K562 (cell line): ENCODE results near the gene CDK5R2. TPM values are rescaled to one million over a fixed set of nuclear protein-coding genes. Genes with fewer than 3 reads are reported as not detected.

Source experiments
- ATAC-seq: fragments of 200-7000 bp; cut with Tn5 transposase; 3 replicates; pipeline ENCODE4 v1.9.1; 2020; ENCODE audit warnings: moderate library complexity
- BruUV-seq: library from RNA; stranded (reverse); fragments of 400-500 nt; replicated peaks from 2 replicates; lab custom pipeline; 2021; lab: Mats Ljungman, UMichigan
- CTCF ChIA-PET: fragments of 300-600 bp; formaldehyde crosslinking; extraction: SDS; loops from one replicate; lab custom pipeline; 2021; ENCODE audit warnings: low intra/inter-chr PET ratio; lab: Yijun Ruan, JAX
- POLR2A ChIA-PET: fragments of 300-600, 350-650 bp; sonication (Branson Sonifier 250); formaldehyde crosslinking; extraction: SDS; loops from one replicate; lab custom pipeline; 2021; ENCODE audit warnings: antibody characterized with exemption, inconsistent platforms; lab: Yijun Ruan, JAX
- DNase-seq, 4 experiments: peaks; one replicate each; pipeline versions ENCODE4 v3.0.0 to v3.0.0-alpha.2; 2011 to 2018; ENCODE audit warnings: low spot score in 3 of 4, mixed read lengths in 3 of 4; ENCODE audit errors: extremely low read depth in 1 of 4
- FAIRE-seq: peaks from 2 replicates; lab custom pipeline; 2011; peaks lifted over from hg19 to GRCh38; lab: Jason Lieb, UNC
- H2AFZ ChIP-seq: 2 replicates; pipeline ENCODE4 v1.6.0; 2011; ENCODE audit warnings: low read depth, low read length, control low read depth, inconsistent platforms
- H3K27ac ChIP-seq: fragments of 200-600 bp; 3 replicates; pipeline ENCODE4 v1.8.0; 2011; ENCODE audit warnings: low read depth, mild to moderate bottlenecking, control low read depth, inconsistent platforms, low read length, moderate library complexity, mixed read lengths; ENCODE audit errors: extremely low read depth
- H3K27me3 ChIP-seq, 2 experiments: fragments of 300-600 bp in 1 of 2; 2 replicates in 1 of 2; 3 replicates in 1 of 2; pipeline versions ENCODE4 v1.6.0 to v1.8.0; 2011; ENCODE audit warnings: inconsistent platforms in 2 of 2, low read length in 2 of 2, mild to moderate bottlenecking in 1 of 2, mixed read lengths in 1 of 2, moderate library complexity in 1 of 2; ENCODE audit not compliant: control insufficient read depth in 2 of 2, insufficient read depth in 2 of 2
- H3K36me3 ChIP-seq: fragments of 300-600 bp; 3 replicates; pipeline ENCODE4 v1.8.0; 2011; ENCODE audit warnings: mild to moderate bottlenecking, low read length, inconsistent platforms; ENCODE audit not compliant: control insufficient read depth, insufficient read depth
- H3K4me1 ChIP-seq, 2 experiments: fragments of 200-600 bp in 1 of 2; replicated peaks in 1 of 2; 2 replicates in 1 of 2; 3 replicates in 1 of 2; pipeline versions ENCODE4 v1.5.1 to v1.8.0; 2011; ENCODE audit warnings: inconsistent platforms in 2 of 2, low read length in 2 of 2, mild to moderate bottlenecking in 1 of 2, mixed read lengths in 1 of 2, moderate library complexity in 1 of 2; ENCODE audit not compliant: control insufficient read depth in 2 of 2, insufficient read depth in 2 of 2
- H3K4me2 ChIP-seq: 2 replicates; pipeline ENCODE4 v1.6.1; 2011; ENCODE audit warnings: low read length, control low read depth, inconsistent platforms, mixed read lengths; ENCODE audit not compliant: insufficient read depth
- H3K4me3 ChIP-seq: fragments of 200-600 bp; sonication (generic), shearing (Covaris generic); 2 replicates; pipeline ENCODE4 v1.5.1; 2016; ENCODE audit warnings: control low read depth, inconsistent platforms
- H3K79me2 ChIP-seq: fragments of 200-600 bp; 3 replicates; pipeline ENCODE4 v1.8.0; 2011; ENCODE audit warnings: low read length, inconsistent platforms; ENCODE audit not compliant: control insufficient read depth, insufficient read depth
- H3K9ac ChIP-seq, 2 experiments: 2 replicates each; pipeline versions ENCODE4 v1.6.0 to v1.6.1; 2011; ENCODE audit warnings: low read depth in 2 of 2, low read length in 2 of 2, control low read depth in 1 of 2, inconsistent platforms in 1 of 2, mild to moderate bottlenecking in 1 of 2, mixed read lengths in 1 of 2; ENCODE audit not compliant: insufficient read depth in 1 of 2
- H3K9me1 ChIP-seq: one replicate; pipeline ENCODE4 v1.6.0; 2011; ENCODE audit warnings: inconsistent platforms, mild to moderate bottlenecking, low read length, moderate library complexity; ENCODE audit not compliant: control insufficient read depth, insufficient read depth
- H3K9me3 ChIP-seq: replicated peaks from 2 replicates; pipeline ENCODE4 v1.5.1; 2011; ENCODE audit warnings: low read depth, low read length, inconsistent platforms; ENCODE audit not compliant: control insufficient read depth, insufficient read depth
- H4K20me1 ChIP-seq: replicated peaks from 2 replicates; pipeline ENCODE4 v1.6.1; 2011; ENCODE audit warnings: low read length, inconsistent platforms, mixed read lengths; ENCODE audit not compliant: control insufficient read depth, insufficient read depth
- CBX2 ChIP-seq: fragments of 200-600 bp; sonication (generic); IDR thresholded peaks from one replicate; pipeline ENCODE4 v1.6.1; 2012; ENCODE audit warnings: mild to moderate bottlenecking, low read length, inconsistent platforms; ENCODE audit not compliant: insufficient read depth, poor library complexity, severe bottlenecking
- CBX5 ChIP-seq: IDR thresholded peaks from 2 replicates; pipeline ENCODE4 v1.6.1; 2014; ENCODE audit warnings: low read depth, borderline replicate concordance
- RHOXF2B ChIP-seq: fragments of 250-450 bp; sonication (Bioruptor Pico); conservative IDR thresholded peaks from 2 replicates; pipeline ENCODE4 v1.5.1; 2021
- SAFB2 ChIP-seq: fragments of 200-400 bp; formaldehyde crosslinking; IDR thresholded peaks from 2 replicates; pipeline ENCODE4 v1.6.1; 2018; ENCODE audit warnings: borderline replicate concordance, low read length, low read depth, moderate library complexity; ENCODE audit not compliant: severe bottlenecking
- TEAD4 ChIP-seq, 2 experiments: sonication (generic) in 1 of 2; formaldehyde crosslinking in 1 of 2; IDR thresholded peaks; 2 replicates each; pipeline versions ENCODE4 v1.6.1 to v1.8.0; 2012 to 2022; ENCODE audit warnings: borderline replicate concordance in 1 of 2, inconsistent platforms in 1 of 2, low read length in 1 of 2, mild to moderate bottlenecking in 1 of 2, missing genetic modification reagents in 1 of 2
- ZEB2 ChIP-seq: fragments of 450-650 bp; IDR thresholded peaks from 2 replicates; pipeline ENCODE4 v1.6.1; 2016
- ZNF354B ChIP-seq: fragments of 250-450 bp; sonication (Bioruptor Pico); IDR thresholded peaks from 2 replicates; pipeline ENCODE4 v1.4.0; 2020
- ZNF444 ChIP-seq: fragments of 250-450 bp; sonication (Bioruptor Pico); IDR thresholded peaks from 2 replicates; pipeline ENCODE4 v1.4.0; 2020; ENCODE audit warnings: mild to moderate bottlenecking, moderate library complexity
- whole genome bisulfite sequencing: fragments of 100-300 bp; shearing (Covaris generic); methylation state at CpG from one replicate; pipeline ENCODE4 v1.1.6; 2016; ENCODE audit warnings: low coverage, mixed read lengths; ENCODE audit not compliant: insufficient coverage; ENCODE audit errors: missing lambda C conversion rate; 5-methylcytosine and 5-hydroxymethylcytosine counted together
- in situ Hi-C: fragments of 300-500 bp; cut with MboI; formaldehyde crosslinking; loops from 4 replicates; pipeline ENCODE4 v1.15.0; 2018; ENCODE audit warnings: inconsistent platforms, mixed read lengths
- intact Hi-C: fragments of 100-400 bp; cut with micrococcal nuclease; formaldehyde crosslinking; loops from 2 replicates; pipeline ENCODE4 v1.14.2; 2022
- polyA plus RNA-seq, 8 experiments: library from polyadenylated mRNA; depleted of rRNA in 4 of 8; stranded (reverse) in 5 of 8; unstranded in 3 of 8; fragments of >200 nt; fragmentation: Nextera tagmentation in 2 of 8; fragmentation: Illumina TruSeq in 1 of 8; extraction: Ambion mirVana in 2 of 8; extraction: Trizol in 1 of 8; gene quantifications; 2 replicates each; pipeline versions ENCODE4 v1.2.1 to v1.2.3, GENCODE V29; 2011 to 2014; ENCODE audit warnings: inconsistent platforms in 1 of 8, missing spikeins in 1 of 8
- total RNA-seq, 7 experiments: library from RNA; depleted of rRNA in 6 of 7; stranded (reverse); fragments of >200 nt in 6 of 7; fragmentation: Illumina TruSeq in 2 of 7; extraction: Trizol in 2 of 7; gene quantifications; 2 replicates each; pipeline versions ENCODE4 v1.2.1 to v1.2.3, GENCODE V29; 2011 to 2021; ENCODE audit warnings: low replicate concordance in 1 of 7

Gene CDK5R2
- total and polyA plus RNA-seq, 9 of the 15 experiments (the other 6 are each of a cell fraction or from before 2014, with no cell fraction given) = 0.09 TPM; not detected in 8

- TF ChIP-seq CBX2 = no peak
- no peak for TF ChIP-seq ZNF354B (CRISPR knock-in tag)
- TF ChIP-seq, all 486 proteins: peak for 0
Observed at GRCh38 chr2:218954541-218955300, 4.7 kb upstream of the CDK5R2 start (continued).

GRCh38 chr2:218956039-218956438, 3.4 kb upstream of the CDK5R2 start:
- Histone ChIP-seq H4K20me1 (no peaks in the 10 kb centered on the region), H3K4me2 (no peak overlapping the region), H3K36me3 (no peaks in the 10 kb centered on the region), H3K9me3 (no peaks in the 10 kb centered on the region), H3K27ac (no peak overlapping the region), H2AFZ (no peak overlapping the region), H3K4me1 (peaks cover 0 to 28% of the 10 kb centered on the region in 2 experiments; a peak in 2 of 5 replicates), H3K4me3 (no peak overlapping the region), H3K79me2 (no peaks in the 10 kb centered on the region), H3K9ac (no peak overlapping the region), H3K27me3 (peaks cover 3 to 28% of the 10 kb centered on the region in 2 experiments; a peak in 4 of 5 replicates), H3K9me1 (no peaks in the 10 kb centered on the region)
- in situ Hi-C loops = no loop called here
- BruUV-seq = no TSS peak
- CTCF ChIA-PET = no interaction called here
- DNase-seq = no peak
- POLR2A ChIA-PET = no interaction called here
- no CpG with 5 or more reads among the region's 1 CpG for WGBS
- TF ChIP-seq ZNF444 (no peak), TEAD4 (IDR thresholded peaks at IDR 0.05; ENCODE audit: low read length) (no peak), TEAD4 (CRISPR knock-in tag; IDR thresholded peaks at IDR 0.05; ENCODE audit: borderline replicate concordance) (no peak), RHOXF2B (CRISPR knock-in tag) (no peak), ZEB2 (no peak), SAFB2 (no peak), CBX5 (no peak)
- no peak for ATAC-seq
- intact Hi-C loops = no loop called here
- no peak for FAIRE-seq
